ENCODE measurements around the gene KMT2A. TPM values are rescaled to one million over a fixed set of nuclear protein-coding genes. Genes with fewer than 3 reads are reported as not detected.

KMT2A gene
- total RNA-seq, 4 donors from 2014 or later: 57.8 to 94.6 (median 63.6) TPM

DNA sequence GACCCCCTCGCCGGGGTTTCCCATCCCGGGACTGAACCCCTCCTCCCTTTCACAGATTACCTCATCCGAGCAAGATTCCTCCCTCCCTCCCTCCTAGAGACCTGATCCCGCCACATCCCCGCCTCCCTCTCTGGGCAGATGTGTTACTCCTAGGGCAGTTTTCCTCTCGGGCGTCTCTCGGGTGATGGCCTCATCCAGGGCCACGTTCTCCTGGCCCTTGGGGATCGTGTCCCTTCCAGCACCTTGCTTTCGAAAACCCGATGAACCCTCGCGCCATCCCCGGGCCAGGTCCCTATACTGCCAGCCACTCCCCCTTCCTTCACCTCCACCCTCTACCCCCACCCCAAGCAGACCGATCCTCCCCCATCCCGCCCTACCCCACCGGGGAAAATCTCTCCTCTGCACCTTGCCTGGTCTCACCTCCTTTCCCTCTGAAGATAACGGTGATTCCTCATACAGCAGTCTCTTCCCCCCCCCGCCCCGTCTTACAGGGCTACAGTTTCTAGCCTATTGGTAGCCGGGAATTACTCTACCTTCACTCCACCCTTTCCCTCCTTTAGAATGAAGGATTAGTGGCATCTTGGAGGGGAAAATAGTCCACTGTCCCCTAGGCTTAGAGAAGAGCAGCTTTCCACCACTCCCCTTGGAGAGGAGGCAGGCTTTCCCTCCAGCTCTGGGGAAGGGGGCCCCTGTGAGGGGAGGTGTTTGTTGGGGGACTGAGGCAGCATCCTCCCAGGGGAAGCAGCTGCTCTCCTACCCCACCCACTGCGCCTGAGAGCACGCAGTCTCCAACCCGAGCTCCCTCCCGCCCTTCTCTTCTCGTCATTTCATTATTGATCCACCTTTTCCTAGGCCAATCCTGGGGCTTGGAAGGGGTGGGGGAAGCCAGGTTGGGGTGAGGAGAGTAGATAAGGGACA lies 1.2 kb downstream of the KMT2A start:
- intact Hi-C loops (cut with DNase I; ENCODE audit: low total_unique reads): no loop called here
- WGBS, 2 donors: 0% methylated on average over 28 of the region's 28 CpGs
- TF ChIP-seq POLR2A (IDR thresholded peaks at IDR 0.05): no peak
- TF ChIP-seq, protein P1, sequence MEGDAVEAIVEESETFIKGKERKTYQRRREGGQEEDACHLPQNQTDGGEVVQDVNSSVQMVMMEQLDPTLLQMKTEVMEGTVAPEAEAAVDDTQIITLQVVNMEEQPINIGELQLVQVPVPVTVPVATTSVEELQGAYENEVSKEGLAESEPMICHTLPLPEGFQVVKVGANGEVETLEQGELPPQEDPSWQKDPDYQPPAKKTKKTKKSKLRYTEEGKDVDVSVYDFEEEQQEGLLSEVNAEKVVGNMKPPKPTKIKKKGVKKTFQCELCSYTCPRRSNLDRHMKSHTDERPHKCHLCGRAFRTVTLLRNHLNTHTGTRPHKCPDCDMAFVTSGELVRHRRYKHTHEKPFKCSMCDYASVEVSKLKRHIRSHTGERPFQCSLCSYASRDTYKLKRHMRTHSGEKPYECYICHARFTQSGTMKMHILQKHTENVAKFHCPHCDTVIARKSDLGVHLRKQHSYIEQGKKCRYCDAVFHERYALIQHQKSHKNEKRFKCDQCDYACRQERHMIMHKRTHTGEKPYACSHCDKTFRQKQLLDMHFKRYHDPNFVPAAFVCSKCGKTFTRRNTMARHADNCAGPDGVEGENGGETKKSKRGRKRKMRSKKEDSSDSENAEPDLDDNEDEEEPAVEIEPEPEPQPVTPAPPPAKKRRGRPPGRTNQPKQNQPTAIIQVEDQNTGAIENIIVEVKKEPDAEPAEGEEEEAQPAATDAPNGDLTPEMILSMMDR (IDR thresholded peaks at IDR 0.05): no peak
- peak; percentile 45 to 85 for DNase-seq (ENCODE audit: low spot score in 2 of 2)
- peak overlapping the region; percentile 93 for H3K4me3 ChIP-seq (ENCODE audit: low read depth, poor library complexity, severe bottlenecking)

- H3K4me3 ChIP-seq (ENCODE audit: low read depth, poor library complexity, severe bottlenecking): peak overlapping the region; percentile 93
- TF ChIP-seq, protein P1 (IDR thresholded peaks at IDR 0.05): no peak
- TF ChIP-seq POLR2A (IDR thresholded peaks at IDR 0.05): no peak
- 0% methylated on average over 14 of the region's 14 CpGs for WGBS, 2 donors
- DNase-seq (ENCODE audit: low spot score in 2 of 2): peak; percentile 65 to 87
- intact Hi-C loops (cut with DNase I; ENCODE audit: low total_unique reads): no loop called here
These were observed 2.1 kb downstream of the KMT2A start for GRCh38 chr11:118438314-118438931.

DNA sequence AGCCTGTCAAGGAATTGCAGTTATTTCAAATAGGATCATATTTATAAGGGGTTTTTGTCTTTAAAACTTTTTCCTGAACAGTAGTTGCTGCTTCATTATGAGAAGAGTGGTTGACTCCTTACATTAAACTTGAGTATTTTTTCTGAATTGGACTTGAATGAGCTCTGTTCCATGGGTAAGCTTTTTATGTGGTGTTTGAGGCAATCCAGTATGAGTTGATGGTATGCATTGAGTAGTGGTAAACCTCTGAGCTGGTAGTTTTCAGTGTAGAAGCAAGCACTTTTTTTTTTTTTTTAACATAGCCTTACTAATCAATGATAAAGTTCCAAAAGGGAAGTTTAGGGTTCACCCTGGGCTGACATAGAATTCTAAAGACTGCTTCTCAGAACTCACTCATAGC lies 3.4 kb downstream of the KMT2A start:
- TF ChIP-seq, protein P1 (IDR thresholded peaks at IDR 0.05): no peak
- TF ChIP-seq POLR2A (IDR thresholded peaks at IDR 0.05): no peak
- intact Hi-C loops (cut with DNase I; ENCODE audit: low total_unique reads): no loop called here
- H3K4me3 ChIP-seq (ENCODE audit: low read depth, poor library complexity, severe bottlenecking): no peak overlapping the region
- DNase-seq (ENCODE audit: low spot score in 2 of 2): no peak

DNA sequence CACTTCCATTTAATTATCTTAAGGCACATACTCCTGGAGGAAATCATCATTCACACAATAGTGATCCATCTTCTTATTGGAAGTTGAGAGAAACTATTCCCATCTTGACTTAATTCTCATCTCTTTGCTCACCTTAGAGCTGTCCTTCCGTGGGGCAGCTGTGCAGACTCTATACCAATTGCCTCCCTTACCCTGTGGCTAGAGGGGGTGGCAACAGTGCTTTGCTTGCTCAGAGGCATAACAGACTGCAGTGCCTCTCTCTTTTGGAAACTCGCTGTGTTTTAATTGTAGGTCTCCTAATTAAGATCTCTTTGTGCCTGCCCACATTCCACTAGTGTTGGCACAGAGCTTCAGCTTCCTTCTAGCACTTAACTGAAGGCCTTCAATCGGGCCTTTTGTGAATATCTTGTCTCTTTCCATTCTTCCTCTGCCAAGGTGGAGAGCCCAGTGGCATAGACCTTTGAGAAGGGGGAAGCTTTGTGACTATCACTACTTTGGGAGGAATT lies 5.5 kb downstream of the KMT2A start:
- H3K4me3 ChIP-seq (ENCODE audit: low read depth, poor library complexity, severe bottlenecking): no peak overlapping the region
- WGBS, 2 donors: 25 to 27% methylated on average over 3 of the region's 3 CpGs
- TF ChIP-seq, protein P1 (IDR thresholded peaks at IDR 0.05): no peak
- TF ChIP-seq POLR2A (IDR thresholded peaks at IDR 0.05): no peak
- no peak for DNase-seq (ENCODE audit: low spot score in 2 of 2)
- intact Hi-C loops (cut with DNase I; ENCODE audit: low total_unique reads): no loop called here

DNA sequence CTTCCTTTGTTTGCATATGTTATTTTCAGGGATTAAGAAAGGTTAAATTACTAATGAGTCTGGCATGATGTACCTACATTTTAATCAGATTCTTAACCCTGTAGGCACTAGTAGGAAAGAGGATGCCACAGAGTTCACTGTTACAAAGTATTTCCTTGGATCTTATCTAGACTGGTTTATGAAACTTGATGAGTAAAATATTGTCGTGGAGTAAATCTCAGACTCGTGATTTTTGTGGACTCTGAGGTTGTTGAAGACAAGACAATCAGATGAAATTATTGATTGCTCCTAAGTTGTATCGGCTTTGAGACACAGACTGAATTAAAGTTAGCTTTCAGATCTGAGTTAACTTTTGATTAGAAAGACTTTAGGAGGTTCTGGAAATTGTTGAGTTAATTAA lies 6.0 kb downstream of the KMT2A start:
- no peak overlapping the region for H3K4me3 ChIP-seq (ENCODE audit: low read depth, poor library complexity, severe bottlenecking)
- intact Hi-C loops (cut with DNase I; ENCODE audit: low total_unique reads): no loop called here
- no peak for DNase-seq (ENCODE audit: low spot score in 2 of 2)
- WGBS, 2 donors: 60 to 61% methylated on average over 3 of the region's 3 CpGs
- TF ChIP-seq, protein P1 (IDR thresholded peaks at IDR 0.05): no peak
